Mucosa of rectum (tissue), 2 donors: ENCODE results near the gene CEP120.
"Not testable (repeated sequence)": the region's sequence is repeated elsewhere in the genome, so short reads cannot be mapped to it uniquely, and the experiment has no call there.

Experiments
- H3K27ac ChIP-seq, 2 donors: one replicate each; pipeline ENCODE4 v1.7.0; 2013; ENCODE audit warnings: inconsistent platforms in 2 of 2, low read depth in 2 of 2, low read length in 2 of 2
- H3K27me3 ChIP-seq, 2 donors: one replicate each; pipeline ENCODE4 v1.7.0; 2013; ENCODE audit warnings: low read length in 2 of 2; ENCODE audit not compliant: control insufficient read depth in 2 of 2, insufficient read depth in 2 of 2
- H3K36me3 ChIP-seq, 2 donors: one replicate each; pipeline ENCODE4 v1.7.0; 2013; ENCODE audit warnings: low read length in 2 of 2; ENCODE audit not compliant: control insufficient read depth in 2 of 2, insufficient read depth in 2 of 2
- H3K4me1 ChIP-seq, 2 donors: one replicate each; pipeline ENCODE4 v1.7.0; 2013; ENCODE audit warnings: low read length in 2 of 2, mild to moderate bottlenecking in 1 of 2; ENCODE audit not compliant: control insufficient read depth in 2 of 2, insufficient read depth in 2 of 2
- H3K4me3 ChIP-seq, 2 donors: one replicate each; pipeline ENCODE4 v1.7.0; 2013; ENCODE audit warnings: low read length in 2 of 2
- H3K9ac ChIP-seq, 2 donors: one replicate each; pipeline ENCODE4 v1.7.0; 2013; ENCODE audit warnings: low read length in 2 of 2, low read depth in 1 of 2, mild to moderate bottlenecking in 1 of 2
- H3K9me3 ChIP-seq, 2 donors: one replicate each; pipeline ENCODE4 v1.7.0; 2013; ENCODE audit warnings: low read length in 2 of 2; ENCODE audit not compliant: control insufficient read depth in 2 of 2
- donor health status: healthy.
- donor health status: Normal muscosa, but diverticular disease.

CEP120 gene

DNA sequence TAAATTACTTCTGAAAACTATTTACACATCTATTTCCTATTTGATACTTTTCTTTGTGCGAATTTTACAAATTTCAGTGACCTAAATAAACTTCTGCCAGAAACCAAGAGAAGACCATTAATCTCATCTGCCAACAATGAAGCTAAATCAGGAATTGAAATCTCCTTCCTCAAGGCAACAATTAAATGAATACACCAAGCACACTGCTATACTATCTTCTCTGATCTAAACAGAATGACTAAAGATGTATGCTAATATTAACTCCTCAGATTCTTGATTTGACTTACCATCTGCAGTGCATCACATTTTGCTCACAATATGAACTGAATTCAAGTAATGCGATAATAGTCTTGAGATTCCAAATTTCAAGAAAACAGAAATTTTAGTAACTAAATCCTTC is 82.3 kb downstream of the CEP120 start:
- H3K36me3 ChIP-seq = no peaks in the 10 kb centered on the region
- H3K4me1 ChIP-seq = no peaks in the 10 kb centered on the region
- no peak overlapping the region for H3K4me3 ChIP-seq
- no peaks in the 10 kb centered on the region for H3K27me3 ChIP-seq
- H3K9ac ChIP-seq = no peak overlapping the region
- H3K27ac ChIP-seq = no peak overlapping the region
- no peaks in the 10 kb centered on the region for H3K9me3 ChIP-seq

DNA sequence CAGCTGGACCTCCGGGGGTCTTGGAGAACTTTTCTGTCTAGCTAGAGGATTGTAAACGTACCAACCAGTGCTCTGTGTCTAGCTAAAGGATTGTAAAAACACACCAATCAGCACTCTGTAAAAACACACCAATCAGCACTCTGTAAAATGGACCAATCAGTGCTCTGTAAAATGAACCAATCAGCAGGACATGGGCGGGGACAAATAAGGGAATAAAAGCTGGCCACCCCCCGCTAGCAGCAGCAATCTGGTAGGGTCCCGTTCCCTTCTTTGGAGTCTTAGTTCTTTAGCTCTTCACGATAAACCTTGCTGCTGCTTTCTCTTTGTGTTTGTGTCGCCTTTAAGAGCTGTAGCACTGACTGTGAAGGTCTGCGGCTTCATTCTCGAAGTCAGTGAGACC is 114.8 kb downstream of the CEP120 start:
- H3K4me1 ChIP-seq, H3K36me3 ChIP-seq, H3K27ac ChIP-seq, H3K9me3 ChIP-seq, H3K4me3 ChIP-seq, H3K27me3 ChIP-seq, H3K9ac ChIP-seq: not testable (repeated sequence)

DNA sequence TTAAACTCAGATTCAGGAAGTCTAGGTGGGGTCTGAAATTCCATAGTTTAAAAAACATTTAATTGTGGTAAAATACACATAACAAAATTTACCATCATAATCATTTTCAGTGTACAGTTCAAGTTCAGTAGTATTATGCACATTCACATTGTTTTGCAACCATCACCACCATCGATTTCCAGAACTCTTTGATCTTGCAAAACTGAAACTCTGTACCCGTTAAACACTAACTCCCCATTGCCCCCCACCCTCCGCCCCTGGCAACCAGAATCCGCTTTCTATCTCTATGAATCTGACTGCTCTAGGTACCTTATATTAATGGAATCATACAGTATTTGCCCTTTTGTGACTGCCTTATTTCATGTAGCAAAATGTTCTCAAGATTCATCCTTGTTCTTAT is 117.5 kb downstream of the CEP120 start:
- H3K27me3 ChIP-seq = no peaks in the 10 kb centered on the region
- no peaks in the 10 kb centered on the region for H3K36me3 ChIP-seq
- H3K4me1 ChIP-seq = no peaks in the 10 kb centered on the region
- no peak overlapping the region for H3K27ac ChIP-seq
- H3K4me3 ChIP-seq = no peak overlapping the region
- H3K9me3 ChIP-seq = no peaks in the 10 kb centered on the region
- no peak overlapping the region for H3K9ac ChIP-seq

DNA sequence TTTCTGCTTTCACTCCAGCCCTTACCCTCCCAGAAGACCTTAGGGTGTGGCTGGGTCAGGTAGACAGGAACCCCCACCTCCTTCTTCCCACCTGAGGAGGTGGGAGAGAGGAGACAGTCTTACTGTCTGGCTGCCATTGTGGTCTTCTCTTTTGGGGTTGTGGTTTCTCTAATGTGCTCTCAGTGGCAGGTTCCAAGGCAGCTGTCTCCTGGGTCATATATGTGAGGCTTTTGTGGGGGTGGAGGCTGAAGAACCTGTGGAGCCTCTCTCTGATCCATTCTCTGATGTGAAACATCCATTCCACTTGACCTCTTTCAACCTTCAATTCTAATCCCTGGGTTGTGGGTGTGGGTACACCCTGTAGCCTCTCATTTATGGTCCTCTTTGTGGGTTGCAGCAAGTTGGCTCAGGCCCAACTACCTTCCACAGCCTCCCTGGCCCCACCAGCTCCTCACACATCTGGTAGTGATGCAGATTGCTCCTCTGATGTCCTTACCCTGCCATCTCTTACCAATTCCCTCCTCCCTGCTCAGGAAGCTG is 118.4 kb downstream of the CEP120 start:
- no peaks in the 10 kb centered on the region for H3K4me1 ChIP-seq
- H3K9ac ChIP-seq = no peak overlapping the region
- H3K9me3 ChIP-seq = no peaks in the 10 kb centered on the region
- no peaks in the 10 kb centered on the region for H3K27me3 ChIP-seq
- no peak overlapping the region for H3K27ac ChIP-seq
- no peaks in the 10 kb centered on the region for H3K36me3 ChIP-seq
- no peak overlapping the region for H3K4me3 ChIP-seq

DNA sequence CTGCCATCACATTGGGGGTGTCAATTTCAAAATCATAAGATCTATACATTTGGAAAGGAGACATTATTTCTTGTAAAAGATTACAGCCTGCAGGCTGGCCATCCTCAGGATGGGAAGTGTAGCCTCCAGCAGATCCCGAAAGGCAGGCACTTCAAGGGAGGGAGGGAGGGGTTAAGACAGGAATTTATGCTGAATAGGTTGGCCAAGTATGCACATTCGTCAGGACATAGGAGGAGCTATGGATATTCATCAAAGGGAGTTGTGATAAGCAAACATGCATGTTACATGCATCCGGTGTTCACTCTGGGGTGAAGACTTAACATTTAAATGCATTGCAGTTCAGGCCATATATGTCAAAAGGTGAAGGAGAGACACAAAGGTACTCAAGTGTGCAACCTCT is 119.4 kb downstream of the CEP120 start:
- no peaks in the 10 kb centered on the region for H3K9me3 ChIP-seq
- H3K27ac ChIP-seq = no peak overlapping the region
- H3K4me3 ChIP-seq = no peak overlapping the region
- no peaks in the 10 kb centered on the region for H3K27me3 ChIP-seq
- no peaks in the 10 kb centered on the region for H3K36me3 ChIP-seq
- no peak overlapping the region for H3K9ac ChIP-seq
- no peaks in the 10 kb centered on the region for H3K4me1 ChIP-seq

DNA sequence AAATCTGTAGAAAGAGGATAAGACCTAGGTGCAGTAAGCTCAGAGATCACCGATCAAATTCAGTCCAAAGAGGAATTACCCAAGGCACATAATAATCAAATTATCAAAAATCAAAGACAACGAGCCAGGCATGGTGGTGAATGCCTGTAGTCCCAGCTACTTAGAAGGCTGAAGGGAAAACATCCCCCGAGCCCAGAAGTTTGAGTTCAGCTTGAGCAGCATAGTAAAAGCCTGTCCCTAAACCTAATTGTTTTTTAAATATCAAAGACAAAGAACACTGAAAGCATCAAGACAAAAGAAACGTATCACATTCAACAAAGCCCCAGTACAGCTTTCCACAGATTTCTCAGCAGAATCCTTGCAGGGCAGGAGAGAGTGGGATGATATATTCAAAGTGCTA is 122.9 kb downstream of the CEP120 start:
- H3K36me3 ChIP-seq = no peaks in the 10 kb centered on the region
- H3K27me3 ChIP-seq = no peaks in the 10 kb centered on the region
- no peaks in the 10 kb centered on the region for H3K9me3 ChIP-seq
- H3K27ac ChIP-seq = no peak overlapping the region
- H3K4me1 ChIP-seq = no peaks in the 10 kb centered on the region
- H3K9ac ChIP-seq = no peak overlapping the region
- no peak overlapping the region for H3K4me3 ChIP-seq

DNA sequence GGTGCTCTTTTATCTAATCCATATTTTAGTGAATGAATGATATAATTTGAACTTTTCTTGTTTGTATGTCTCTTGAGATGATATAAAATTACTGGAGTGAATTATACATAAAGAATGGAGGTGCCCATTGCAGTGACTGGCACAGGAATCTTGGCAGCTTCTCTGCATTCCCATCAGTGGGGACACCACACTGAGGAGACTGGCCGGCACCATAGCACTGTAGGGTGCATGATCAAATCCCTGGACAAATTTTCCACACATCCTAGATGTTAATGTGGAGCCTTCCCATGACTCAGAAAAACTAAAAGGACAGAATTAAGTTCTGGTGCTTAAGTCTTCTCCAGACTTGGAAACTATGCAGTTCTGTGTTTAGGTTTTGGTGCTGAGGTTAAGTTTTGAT is 124.1 kb downstream of the CEP120 start:
- H3K9me3 ChIP-seq = no peaks in the 10 kb centered on the region
- no peak overlapping the region for H3K4me3 ChIP-seq
- no peak overlapping the region for H3K9ac ChIP-seq
- no peaks in the 10 kb centered on the region for H3K27me3 ChIP-seq
- no peaks in the 10 kb centered on the region for H3K36me3 ChIP-seq
- no peaks in the 10 kb centered on the region for H3K4me1 ChIP-seq
- no peak overlapping the region for H3K27ac ChIP-seq

DNA sequence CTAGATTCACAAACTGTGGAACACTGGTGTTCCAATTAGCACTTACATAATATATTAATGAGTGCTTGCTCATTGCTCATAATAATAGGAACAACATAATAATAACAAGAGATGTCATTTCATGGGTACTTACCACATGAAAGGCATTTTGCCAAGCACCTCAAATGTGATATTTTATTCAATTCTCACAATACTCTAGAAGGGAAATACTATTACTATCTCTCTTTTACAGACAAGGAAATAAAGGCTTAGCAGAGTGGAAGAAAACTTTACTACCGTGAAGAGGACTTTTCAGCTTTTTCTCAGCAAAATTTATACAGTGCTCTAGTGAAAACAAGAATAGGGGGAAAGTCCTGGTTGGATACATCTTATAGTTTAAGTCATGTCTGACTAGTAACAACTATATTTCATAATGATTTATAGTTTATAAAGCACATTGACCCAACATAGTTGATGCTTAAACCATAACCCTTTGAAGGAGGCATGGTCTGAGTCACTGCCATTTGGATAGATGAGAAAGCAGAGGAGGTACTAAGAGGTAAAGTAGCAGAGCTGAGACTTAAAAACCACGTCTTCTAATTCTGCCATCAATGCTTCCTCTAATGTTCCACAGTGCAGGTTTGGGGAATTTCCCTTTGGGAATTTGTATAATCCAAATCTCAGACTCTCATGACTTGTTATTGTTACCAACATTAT is 124.7 kb downstream of the CEP120 start:
- no peak overlapping the region for H3K4me3 ChIP-seq
- H3K27me3 ChIP-seq = no peaks in the 10 kb centered on the region
- H3K4me1 ChIP-seq = no peaks in the 10 kb centered on the region
- no peak overlapping the region for H3K27ac ChIP-seq
- no peaks in the 10 kb centered on the region for H3K36me3 ChIP-seq
- H3K9me3 ChIP-seq = no peaks in the 10 kb centered on the region
- H3K9ac ChIP-seq = no peak overlapping the region

DNA sequence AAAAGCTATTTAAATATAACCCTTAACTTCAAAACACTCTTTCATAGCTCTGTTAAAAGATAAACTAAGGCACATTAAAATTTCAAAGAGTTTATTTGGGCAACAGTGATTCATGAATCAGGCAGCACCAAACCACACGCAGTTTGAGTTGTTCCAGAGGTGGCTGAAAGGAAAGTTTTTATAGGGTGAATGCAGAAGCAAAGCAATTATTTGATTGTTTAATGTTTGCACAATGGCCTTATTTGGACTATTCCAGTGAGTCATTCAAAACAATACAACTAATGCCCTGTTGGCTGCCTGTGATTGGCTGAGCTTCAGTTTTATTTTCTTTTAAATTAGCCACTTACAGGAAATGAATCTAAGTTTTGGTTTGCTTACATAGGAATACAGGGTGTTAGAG is 125.3 kb downstream of the CEP120 start:
- Histone ChIP-seq H3K4me1 (no peaks in the 10 kb centered on the region), H3K4me3 (no peak overlapping the region), H3K9ac (no peak overlapping the region), H3K9me3 (no peaks in the 10 kb centered on the region), H3K27ac (no peak overlapping the region), H3K36me3 (no peaks in the 10 kb centered on the region), H3K27me3 (no peaks in the 10 kb centered on the region)

DNA sequence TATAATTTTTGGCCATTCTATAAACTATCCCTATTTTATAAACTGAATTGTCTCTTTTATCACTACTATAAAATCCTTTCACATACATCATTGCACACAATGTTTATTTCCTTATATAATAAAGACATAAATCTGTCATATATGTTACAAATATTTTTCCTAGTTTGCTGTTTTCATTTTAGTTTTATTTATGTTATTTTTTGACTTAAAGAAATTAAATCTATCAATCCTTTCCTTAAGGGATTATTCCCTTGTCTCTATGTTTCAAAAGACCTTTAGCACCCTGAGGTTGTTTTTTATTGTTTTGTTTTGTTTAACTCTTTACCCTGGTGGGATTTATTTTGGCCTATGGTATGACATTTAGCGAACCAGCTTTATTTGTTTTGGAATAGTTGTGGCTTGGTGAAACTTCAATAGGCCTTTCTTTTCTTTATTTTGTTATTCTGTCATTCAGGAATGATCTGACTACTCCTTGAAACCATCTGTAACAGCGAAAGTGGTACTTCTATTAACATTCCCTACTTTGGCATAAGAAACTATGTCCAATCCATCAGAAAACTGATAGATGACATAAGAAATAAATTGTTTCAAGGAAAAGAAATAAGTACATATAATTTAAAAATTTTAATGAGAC is 125.9 kb downstream of the CEP120 start:
- H3K4me3 ChIP-seq = no peak overlapping the region
- no peaks in the 10 kb centered on the region for H3K9me3 ChIP-seq
- no peaks in the 10 kb centered on the region for H3K36me3 ChIP-seq
- H3K27ac ChIP-seq = no peak overlapping the region
- no peaks in the 10 kb centered on the region for H3K27me3 ChIP-seq
- no peak overlapping the region for H3K9ac ChIP-seq
- H3K4me1 ChIP-seq = no peaks in the 10 kb centered on the region
